Measurements from ENCODE around the gene ADCY4. TPM values are rescaled to one million over a fixed set of nuclear protein-coding genes. Genes with fewer than 3 reads are reported as not detected.

Gene ADCY4
- total and polyA plus RNA-seq, 2 of the 13 experiments (the other 11 are each of a cell fraction or from before 2014, with no cell fraction given): 0.03 TPM; not detected in 1

GRCh38 chr14:24327914-24328313, 7.0 kb downstream of the ADCY4 start (continued):
- TF ChIP-seq ZNF687 (CRISPR knock-in tag; IDR thresholded peaks at IDR 0.05): peak; percentile 39; the same call in 1 of the 2 replicates
- TF ChIP-seq RAD21 (CRISPR knock-in tag; IDR thresholded peaks at IDR 0.05): peak; percentile 68
- TF ChIP-seq FOXO1 (CRISPR knock-in tag; IDR thresholded peaks at IDR 0.05): 0 out of 2 replicates have a peak, but pooled peaks have one; percentile 23
- TF ChIP-seq ZNF547 (CRISPR knock-in tag; IDR thresholded peaks at IDR 0.05): 0 out of 2 replicates have a peak, but pooled peaks have one; percentile 64
- 0 out of 2 replicates have a peak, but pooled peaks have one; percentile 24 for TF ChIP-seq GATAD2A (CRISPR knock-in tag; IDR thresholded peaks at IDR 0.05)
- peak; percentile 21; the same call in 1 of the 2 replicates for TF ChIP-seq GATAD1 (CRISPR knock-in tag; IDR thresholded peaks at IDR 0.05)
- TF ChIP-seq STAG1 (CRISPR knock-in tag; IDR thresholded peaks at IDR 0.05): peak; percentile 81
- TF ChIP-seq ARID4A (CRISPR knock-in tag; IDR thresholded peaks at IDR 0.05; ENCODE audit: borderline replicate concordance): 0 out of 2 replicates have a peak, but pooled peaks have one; percentile 35
- TF ChIP-seq ARID5B (CRISPR knock-in tag; IDR thresholded peaks at IDR 0.05): peak; percentile 33; the same call in 1 of the 2 replicates
- peak; percentile 30; the same call in 1 of the 2 replicates for TF ChIP-seq ATF2 (CRISPR knock-in tag; IDR thresholded peaks at IDR 0.05)
- TF ChIP-seq CTCF (CRISPR knock-in tag; IDR thresholded peaks at IDR 0.05): peak; percentile 89
- 0 out of 2 replicates have a peak, but pooled peaks have one; percentile 57 for TF ChIP-seq NFKB2 (CRISPR knock-in tag; IDR thresholded peaks at IDR 0.05; ENCODE audit: borderline replicate concordance)
- peak; percentile 41 for TF ChIP-seq FOSL2 (CRISPR knock-in tag; IDR thresholded peaks at IDR 0.05)
- TF ChIP-seq FOXA3 (CRISPR knock-in tag; IDR thresholded peaks at IDR 0.05): peak; percentile 35; the same call in 1 of the 2 replicates

Measured in HepG2 (cell line).